DOHH2 (cell line): ENCODE results near the gene PALLD.

Experiments
- H3F3A ChIP-seq: fragments of 200-600 bp; sonication (generic), shearing (Covaris generic); 2 replicates; pipeline ENCODE4 v1.6.0; 2016; ENCODE audit warnings: antibody characterized with exemption, mild to moderate bottlenecking; ENCODE audit not compliant: control insufficient read depth, insufficient read depth
- H3K27ac ChIP-seq: fragments of 200-600 bp; sonication (generic); 2 replicates; pipeline ENCODE4 v1.5.1; 2014; ENCODE audit warnings: low read depth, mild to moderate bottlenecking, low read length, moderate library complexity
- H3K27me3 ChIP-seq: fragments of 200-600 bp; sonication (generic); 2 replicates; pipeline ENCODE4 v1.6.1; 2014; ENCODE audit warnings: mild to moderate bottlenecking, low read length, mixed read lengths; ENCODE audit not compliant: control insufficient read depth
- H3K36me3 ChIP-seq: fragments of 200-600 bp; sonication (generic); 2 replicates; pipeline ENCODE4 v1.6.1; 2014; ENCODE audit warnings: mild to moderate bottlenecking, low read length, moderate library complexity, mixed read lengths; ENCODE audit not compliant: control insufficient read depth
- H3K4me1 ChIP-seq: fragments of 200-600 bp; sonication (generic); 2 replicates; pipeline ENCODE4 v1.6.1; 2014; ENCODE audit warnings: mild to moderate bottlenecking, low read length, mixed read lengths; ENCODE audit not compliant: control insufficient read depth
- H3K4me2 ChIP-seq: fragments of 200-600 bp; sonication (generic); 2 replicates; pipeline ENCODE4 v1.6.0; 2014; ENCODE audit warnings: mild to moderate bottlenecking, low read length, moderate library complexity
- H3K4me3 ChIP-seq: fragments of 200-600 bp; sonication (generic); 2 replicates; pipeline ENCODE4 v1.5.1; 2014; ENCODE audit warnings: mild to moderate bottlenecking, low read length, mixed read lengths
- H3K79me2 ChIP-seq: fragments of 200-600 bp; sonication (generic); 2 replicates; pipeline ENCODE4 v1.6.1; 2014; ENCODE audit warnings: mild to moderate bottlenecking, low read length, mixed read lengths; ENCODE audit not compliant: control insufficient read depth
- H3K9me2 ChIP-seq: fragments of 200-600 bp; sonication (generic); replicated peaks from 2 replicates; pipeline ENCODE4 v1.6.1; 2014; ENCODE audit warnings: mild to moderate bottlenecking, low read length, mixed read lengths; ENCODE audit not compliant: control insufficient read depth
- H3K9me3 ChIP-seq: fragments of 200-600 bp; sonication (generic); 2 replicates; pipeline ENCODE4 v1.6.1; 2014; ENCODE audit warnings: antibody characterized with exemption, low read length, mixed read lengths; ENCODE audit not compliant: control insufficient read depth, insufficient read depth
- H4K20me1 ChIP-seq: fragments of 200-600 bp; sonication (generic); 2 replicates; pipeline ENCODE4 v1.6.0; 2014; ENCODE audit warnings: low read depth, mild to moderate bottlenecking, antibody characterized with exemption, low read length, moderate library complexity; ENCODE audit not compliant: control insufficient read depth, insufficient read depth
- CTCF ChIP-seq: fragments of 200-600 bp; sonication (generic); IDR thresholded peaks from one replicate; pipeline ENCODE4 v1.5.1; 2014; ENCODE audit warnings: antibody characterized with exemption, mild to moderate bottlenecking, low read depth, low read length; ENCODE audit not compliant: poor library complexity, severe bottlenecking
- EZH2phosphoT487 ChIP-seq: fragments of 200-600 bp; sonication (generic); IDR thresholded peaks from 2 replicates; pipeline ENCODE4 v1.6.1; 2017; ENCODE audit warnings: borderline replicate concordance, mild to moderate bottlenecking, antibody characterized with exemption, low read length, moderate library complexity, mixed read lengths

Gene PALLD

GRCh38 chr4:168731006-168731636 lies 234.3 kb downstream of the PALLD start:
- H3F3A ChIP-seq: no peaks in the 10 kb centered on the region
- no peaks in the 10 kb centered on the region for H3K9me2 ChIP-seq
- no peaks in the 10 kb centered on the region for H3K27me3 ChIP-seq
- no peak overlapping the region for H3K4me2 ChIP-seq
- TF ChIP-seq CTCF (no peak), EZH2phosphoT487 (no peak)
- H3K9me3 ChIP-seq: no peaks in the 10 kb centered on the region
- no peaks in the 10 kb centered on the region for H3K36me3 ChIP-seq
- no peak overlapping the region for H3K4me3 ChIP-seq
- no peaks in the 10 kb centered on the region for H3K79me2 ChIP-seq
- no peak overlapping the region for H3K27ac ChIP-seq
- H3K4me1 ChIP-seq: no peaks in the 10 kb centered on the region
- no peaks in the 10 kb centered on the region for H4K20me1 ChIP-seq

GRCh38 chr4:168731706-168732414 lies 235.0 kb downstream of the PALLD start:
- Histone ChIP-seq H3K9me3 (no peaks in the 10 kb centered on the region), H3K27me3 (no peaks in the 10 kb centered on the region), H3K4me1 (no peaks in the 10 kb centered on the region), H3F3A (no peaks in the 10 kb centered on the region), H4K20me1 (no peaks in the 10 kb centered on the region), H3K79me2 (no peaks in the 10 kb centered on the region), H3K36me3 (no peaks in the 10 kb centered on the region), H3K9me2 (no peaks in the 10 kb centered on the region), H3K4me3 (no peak overlapping the region), H3K4me2 (no peak overlapping the region), H3K27ac (no peak overlapping the region)
- TF ChIP-seq CTCF: no peak
- no peak for TF ChIP-seq EZH2phosphoT487

GRCh38 chr4:168732714-168733113 lies 235.9 kb downstream of the PALLD start:
- Histone ChIP-seq H3K27ac (no peak overlapping the region), H3K4me2 (no peak overlapping the region), H3K4me3 (no peak overlapping the region), H4K20me1 (no peaks in the 10 kb centered on the region), H3K36me3 (no peaks in the 10 kb centered on the region), H3K4me1 (no peaks in the 10 kb centered on the region), H3K27me3 (no peaks in the 10 kb centered on the region), H3F3A (no peaks in the 10 kb centered on the region), H3K79me2 (no peaks in the 10 kb centered on the region), H3K9me2 (no peaks in the 10 kb centered on the region), H3K9me3 (no peaks in the 10 kb centered on the region)
- no peak for TF ChIP-seq CTCF
- TF ChIP-seq EZH2phosphoT487: no peak
